WTC11 (cell line): Measurements from ENCODE around the gene ATXN7L3.

ENCODE experiments used
- CREM ChIP-seq: sonication (generic); formaldehyde crosslinking; IDR thresholded peaks from 2 replicates; pipeline ENCODE4 v1.8.1; 2022; ENCODE audit warnings: mild to moderate bottlenecking, missing genetic modification reagents, moderate library complexity
- CTCF ChIP-seq: fragments of 200-600 bp; IDR thresholded peaks from 2 replicates; pipeline ENCODE4 v1.8.0; 2022; ENCODE audit warnings: antibody characterized with exemption
- E2F4 ChIP-seq: sonication (generic); formaldehyde crosslinking; IDR thresholded peaks from 2 replicates; pipeline ENCODE4 v1.8.1; 2022; ENCODE audit warnings: low read depth, mild to moderate bottlenecking, moderate library complexity, missing genetic modification reagents, borderline replicate concordance
- ELF4 ChIP-seq: sonication (generic); formaldehyde crosslinking; IDR thresholded peaks from 2 replicates; pipeline ENCODE4 v1.8.1; 2022; ENCODE audit warnings: low read depth, mild to moderate bottlenecking, moderate library complexity, missing genetic modification reagents
- KAT7 ChIP-seq: sonication (generic); formaldehyde crosslinking; IDR thresholded peaks from 2 replicates; pipeline ENCODE4 v1.8.1; 2023; ENCODE audit warnings: missing genetic modification reagents, mild to moderate bottlenecking, borderline replicate concordance
- NFE2L1 ChIP-seq: sonication (generic); formaldehyde crosslinking; IDR thresholded peaks from 2 replicates; pipeline ENCODE4 v1.8.1; 2023; ENCODE audit warnings: missing genetic modification reagents
- NR1H2 ChIP-seq: sonication (generic); formaldehyde crosslinking; IDR thresholded peaks from 2 replicates; pipeline ENCODE4 v1.9.0; 2021; ENCODE audit warnings: mild to moderate bottlenecking, moderate library complexity, missing genetic modification reagents
- NR2C2 ChIP-seq: sonication (generic); formaldehyde crosslinking; IDR thresholded peaks from 2 replicates; pipeline ENCODE4 v1.8.0; 2022; ENCODE audit warnings: mild to moderate bottlenecking, missing genetic modification reagents
- PRDM15 ChIP-seq: sonication (generic); formaldehyde crosslinking; IDR thresholded peaks from 2 replicates; pipeline ENCODE4 v1.8.0; 2022; ENCODE audit warnings: missing genetic modification reagents
- USF1 ChIP-seq: sonication (generic); formaldehyde crosslinking; IDR thresholded peaks from 2 replicates; pipeline ENCODE4 v1.8.0; 2022; ENCODE audit warnings: mild to moderate bottlenecking, missing genetic modification reagents
- ZNF423 ChIP-seq: fragments of 250-450 bp; sonication (Bioruptor Pico); IDR thresholded peaks from 2 replicates; pipeline ENCODE4 v2.1.2; 2022; ENCODE audit warnings: mild to moderate bottlenecking, moderate library complexity
- ZNF671 ChIP-seq: fragments of 250-450 bp; sonication (Bioruptor Pico); IDR thresholded peaks from 2 replicates; pipeline ENCODE4 v1.8.0; 2021; ENCODE audit warnings: mild to moderate bottlenecking

- TF ChIP-seq CTCF (no peak), NR1H2 (CRISPR knock-in tag) (no peak), ZNF423 (CRISPR knock-in tag) (no peak), NR2C2 (CRISPR knock-in tag) (no peak), KAT7 (no peak), ZNF671 (CRISPR knock-in tag) (no peak), PRDM15 (CRISPR knock-in tag) (no peak), E2F4 (CRISPR knock-in tag) (no peak), CREM (CRISPR knock-in tag) (no peak), USF1 (no peak), NFE2L1 (no peak), ELF4 (CRISPR knock-in tag) (no peak)
These were observed 11.9 kb upstream of the ATXN7L3 start for GRCh38 chr17:44211281-44212265.
